RWPE1 (cell line): ENCODE measurements around the gene GCK.

Source experiments
- CTCF ChIA-PET: fragments of 350-600 bp; sonication (Branson Sonifier 250); formaldehyde crosslinking; extraction: SDS; loops from one replicate; lab custom pipeline; 2021; lab: Yijun Ruan, JAX
- POLR2A ChIA-PET: fragments of 400-600 bp; formaldehyde crosslinking; extraction: SDS; loops from one replicate; lab custom pipeline; 2020; ENCODE audit warnings: antibody characterized with exemption; ENCODE audit not compliant: low non-redundant PET; lab: Yijun Ruan, JAX
- DNase-seq: peaks from one replicate; pipeline ENCODE4 v3.0.0; 2012; ENCODE audit warnings: low spot score
- H3K27ac ChIP-seq: fragments of 450-650 bp; 2 replicates; pipeline ENCODE4 v1.5.1; 2017
- TF ChIP-seq, protein P1 (sequence below): fragments of 450-650 bp; conservative IDR thresholded peaks from 2 replicates; pipeline ENCODE4 v1.5.1; 2017; ENCODE audit warnings: low read depth, mild to moderate bottlenecking

Gene GCK

DNA sequence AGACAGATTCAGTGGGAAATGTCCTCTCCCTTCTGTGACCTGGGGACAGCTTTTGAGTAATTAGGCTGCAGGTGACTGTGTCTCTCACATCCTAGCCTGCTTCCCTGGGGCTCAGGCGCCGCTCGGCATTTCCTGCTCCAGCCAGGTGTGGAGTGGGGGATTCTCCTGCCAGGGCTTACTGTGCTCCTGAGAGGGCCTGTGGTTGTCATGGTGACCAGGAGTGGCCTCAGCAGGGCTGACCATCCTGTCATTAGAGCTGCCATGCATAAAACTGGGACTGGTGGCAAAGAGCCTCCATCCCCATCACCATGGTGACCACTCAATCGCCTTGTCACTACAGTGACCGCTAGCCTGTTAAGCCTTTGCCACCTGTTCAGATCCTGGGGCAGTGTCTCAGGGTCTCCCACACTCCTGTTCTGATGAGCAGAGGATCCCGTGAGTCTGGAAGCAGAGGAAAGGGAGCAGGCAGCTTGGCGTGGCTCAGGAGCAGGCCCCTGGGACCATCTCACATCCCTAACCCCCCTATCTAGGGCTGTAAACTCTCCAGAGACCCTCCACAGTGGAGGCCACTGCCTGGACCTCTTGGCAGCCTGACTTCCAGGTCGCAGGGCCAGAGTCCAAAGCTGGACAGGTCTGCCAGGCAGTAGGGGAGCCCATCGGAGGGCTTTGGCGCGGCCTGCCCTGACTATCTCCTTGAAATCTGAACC lies at the start of gene GCK:
Gene GCK (minus strand): TSS at position 154 of the 707 bp plus-strand sequence. CDS start 486 bp downstream, outside the sequence.
- no peak within 1 kb of the TSS for H3K27ac ChIP-seq
- TF ChIP-seq, protein P1, sequence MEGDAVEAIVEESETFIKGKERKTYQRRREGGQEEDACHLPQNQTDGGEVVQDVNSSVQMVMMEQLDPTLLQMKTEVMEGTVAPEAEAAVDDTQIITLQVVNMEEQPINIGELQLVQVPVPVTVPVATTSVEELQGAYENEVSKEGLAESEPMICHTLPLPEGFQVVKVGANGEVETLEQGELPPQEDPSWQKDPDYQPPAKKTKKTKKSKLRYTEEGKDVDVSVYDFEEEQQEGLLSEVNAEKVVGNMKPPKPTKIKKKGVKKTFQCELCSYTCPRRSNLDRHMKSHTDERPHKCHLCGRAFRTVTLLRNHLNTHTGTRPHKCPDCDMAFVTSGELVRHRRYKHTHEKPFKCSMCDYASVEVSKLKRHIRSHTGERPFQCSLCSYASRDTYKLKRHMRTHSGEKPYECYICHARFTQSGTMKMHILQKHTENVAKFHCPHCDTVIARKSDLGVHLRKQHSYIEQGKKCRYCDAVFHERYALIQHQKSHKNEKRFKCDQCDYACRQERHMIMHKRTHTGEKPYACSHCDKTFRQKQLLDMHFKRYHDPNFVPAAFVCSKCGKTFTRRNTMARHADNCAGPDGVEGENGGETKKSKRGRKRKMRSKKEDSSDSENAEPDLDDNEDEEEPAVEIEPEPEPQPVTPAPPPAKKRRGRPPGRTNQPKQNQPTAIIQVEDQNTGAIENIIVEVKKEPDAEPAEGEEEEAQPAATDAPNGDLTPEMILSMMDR: no peak
- no peak for DNase-seq
- ChIA-PET POLR2A (no interaction called here), CTCF (no interaction called here)

DNA sequence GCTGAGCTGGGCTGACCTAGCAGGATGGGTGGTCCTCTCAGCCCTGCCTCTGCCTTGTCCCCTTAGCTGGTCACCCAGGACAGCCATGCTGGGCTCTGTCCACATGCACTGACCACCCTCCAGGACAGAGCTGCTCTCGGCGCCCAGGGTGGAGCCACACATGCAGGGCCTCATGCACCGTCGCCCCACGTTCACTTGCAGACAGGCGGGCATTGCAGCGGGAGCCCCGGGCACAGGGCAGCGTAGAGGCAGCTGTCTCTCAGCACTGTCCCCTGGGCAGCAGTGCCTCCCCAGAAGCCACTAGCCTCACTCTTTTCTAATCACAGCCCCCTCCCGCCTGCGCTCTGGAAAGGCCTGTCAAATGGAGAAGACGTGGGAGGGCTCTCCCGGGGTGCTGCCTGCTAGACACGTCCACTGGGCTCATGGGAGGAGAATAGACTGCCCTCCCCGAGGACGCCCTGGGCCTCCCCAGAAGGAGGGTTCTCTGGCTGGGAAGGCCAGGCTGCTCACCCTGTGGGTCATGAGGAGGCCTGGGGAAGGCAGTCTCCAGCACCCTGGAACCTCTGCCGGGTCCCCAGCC lies 49.0 kb upstream of the GCK start:
- H3K27ac ChIP-seq: no peak overlapping the region; the same call in 1 of the 2 replicates
- DNase-seq: no peak
- CTCF ChIA-PET: interaction anchor here (0.6 kb wide), 1 partner anchor 965 kb away, joined by 6 read pairs; no protein-coding TSS in a partner anchor
- POLR2A ChIA-PET: no interaction called here
- TF ChIP-seq, protein P1: no peak

DNA sequence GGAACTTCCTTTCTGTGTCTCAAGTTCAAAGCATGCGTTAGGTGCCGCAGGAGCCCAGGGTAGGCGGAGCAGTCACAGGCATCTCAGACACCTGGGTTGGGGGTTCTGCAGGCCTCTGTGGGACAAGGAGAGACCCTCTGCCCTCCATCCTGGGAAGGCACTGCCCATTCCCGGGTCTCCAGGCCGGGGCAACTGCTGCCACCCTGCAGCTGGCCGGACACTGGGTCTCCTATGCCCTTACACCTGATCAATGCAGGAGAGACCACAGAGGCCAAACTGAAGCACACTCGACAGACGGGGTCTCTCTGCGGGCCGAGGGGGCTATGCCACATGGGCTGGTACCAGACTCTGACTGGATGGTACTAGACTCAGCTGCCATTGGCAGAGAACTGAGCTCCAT lies 48.5 kb upstream of the GCK start:
- H3K27ac ChIP-seq: no peak overlapping the region
- CTCF ChIA-PET: interaction anchor here (0.6 kb wide), 1 partner anchor 965 kb away, joined by 6 read pairs; no protein-coding TSS in a partner anchor
- TF ChIP-seq, protein P1: no peak
- POLR2A ChIA-PET: no interaction called here
- DNase-seq: no peak

GRCh38 chr7:44236333-44236728 lies 47.1 kb upstream of the GCK start:
- no peak for DNase-seq
- CTCF ChIA-PET: interaction anchor here (0.6 to 1.1 kb wide), 4 partner anchors 8 to 241 kb away, joined by 3 to 4 read pairs (median 3); no protein-coding TSS in a partner anchor
- TF ChIP-seq, protein P1: no peak
- peak overlapping the region; percentile 28 for H3K27ac ChIP-seq
- POLR2A ChIA-PET: no interaction called here

- DNase-seq: peak; percentile 40
- TF ChIP-seq, protein P1: no peak
- H3K27ac ChIP-seq: peak overlapping the region; percentile 28
- CTCF ChIA-PET: interaction anchor here (0.6 to 1.1 kb wide), 2 partner anchors 21 to 24 kb away, joined by 3 to 4 read pairs; no protein-coding TSS in a partner anchor
- POLR2A ChIA-PET: no interaction called here
These were observed 46.5 kb upstream of the GCK start for GRCh38 chr7:44235582-44236332.

DNA sequence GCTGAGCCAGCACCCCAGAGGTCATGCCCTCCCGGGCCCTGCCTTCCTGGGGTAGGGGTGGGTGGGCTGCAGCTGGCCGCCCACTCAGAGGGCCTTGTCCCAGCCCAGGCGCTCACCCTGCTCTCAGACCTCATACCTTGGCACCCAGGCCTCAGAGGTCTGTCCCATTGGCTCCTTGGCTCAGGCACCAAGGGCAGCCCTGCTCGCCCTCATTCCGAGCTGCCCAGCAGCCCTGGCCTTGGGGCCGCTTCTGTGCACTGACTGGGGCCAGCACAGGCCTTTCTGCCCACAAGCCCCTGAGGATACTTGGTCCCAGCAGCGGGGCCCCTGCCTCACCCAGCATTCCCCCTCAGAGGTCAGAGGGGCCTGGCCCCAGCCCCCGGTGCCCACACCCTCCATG lies 45.8 kb upstream of the GCK start:
- DNase-seq: no peak
- POLR2A ChIA-PET: no interaction called here

More for the DNA sequence above, 45.8 kb upstream of the GCK start:
- H3K27ac ChIP-seq: peak overlapping the region; percentile 28
- CTCF ChIA-PET: no interaction called here
- TF ChIP-seq, protein P1: no peak
